Smooth muscle cell (in vitro differentiated cells): ENCODE measurements around the gene LYPD6. TPM values are rescaled to one million over a fixed set of nuclear protein-coding genes. Genes with fewer than 3 reads are reported as not detected.

Source experiments
- DNase-seq: peaks from one replicate; lab custom pipeline; 2025; ENCODE audit not compliant: unreplicated experiment; lab: John Stamatoyannopoulos, UW
- H2AFZ ChIP-seq: fragments of 200-600 bp; sonication (generic); 2 replicates; pipeline ENCODE4 v1.6.0; 2016; ENCODE audit warnings: antibody characterized with exemption, low read depth, mild to moderate bottlenecking
- H3F3A ChIP-seq: fragments of 200-600 bp; sonication (generic); 2 replicates; pipeline ENCODE4 v1.6.0; 2017; ENCODE audit warnings: antibody characterized with exemption, low read depth
- H3K27ac ChIP-seq: fragments of 200-600 bp; sonication (generic); 2 replicates; pipeline ENCODE4 v1.5.1; 2016; ENCODE audit warnings: low read depth, mild to moderate bottlenecking
- H3K27me3 ChIP-seq: fragments of 200-600 bp; sonication (generic); 2 replicates; pipeline ENCODE4 v1.6.1; 2016; ENCODE audit warnings: low read depth, mild to moderate bottlenecking
- H3K36me3 ChIP-seq: fragments of 200-600 bp; sonication (generic); 2 replicates; pipeline ENCODE4 v1.5.1; 2016; ENCODE audit warnings: low read depth
- H3K4me1 ChIP-seq: fragments of 200-600 bp; sonication (generic); 2 replicates; pipeline ENCODE4 v1.5.1; 2016; ENCODE audit warnings: low read depth
- H3K4me2 ChIP-seq: fragments of 200-600 bp; sonication (generic); 2 replicates; pipeline ENCODE4 v1.6.0; 2016; ENCODE audit warnings: mild to moderate bottlenecking
- H3K4me3 ChIP-seq: fragments of 200-600 bp; sonication (generic); 2 replicates; pipeline ENCODE4 v1.5.1; 2016; ENCODE audit warnings: mild to moderate bottlenecking
- H3K79me2 ChIP-seq: fragments of 200-600 bp; sonication (generic); 2 replicates; pipeline ENCODE4 v1.6.0; 2016; ENCODE audit warnings: low read depth, mild to moderate bottlenecking
- H3K9ac ChIP-seq: fragments of 200-600 bp; sonication (generic); 2 replicates; pipeline ENCODE4 v1.6.0; 2016; ENCODE audit warnings: low read depth
- H3K9me3 ChIP-seq: fragments of 200-600 bp; sonication (generic); replicated peaks from 2 replicates; pipeline ENCODE4 v1.5.1; 2016; ENCODE audit warnings: low read depth
- H4K20me1 ChIP-seq: fragments of 200-600 bp; sonication (generic); 2 replicates; pipeline ENCODE4 v1.6.0; 2016; ENCODE audit warnings: low read depth
- WGBS: methylation state at CpG from one replicate; pipeline ENCODE4 v1.1.7; 2016; ENCODE audit warnings: low lambda C conversion rate; 5-methylcytosine and 5-hydroxymethylcytosine counted together
- polyA plus RNA-seq: library from polyadenylated mRNA; unstranded; fragments of >200 nt; fragmentation: Nextera tagmentation; extraction: Ambion mirVana; gene quantifications from 2 replicates; pipeline ENCODE4 v1.2.1, GENCODE V29; 2016
- total RNA-seq: library from RNA; depleted of rRNA; stranded (reverse); fragments of >200 nt; gene quantifications from 2 replicates; pipeline ENCODE4 v1.2.3, GENCODE V29; 2014
- TF ChIP-seq, protein P1 (sequence below): fragments of 200-600 bp; sonication (generic); IDR thresholded peaks from 2 replicates; pipeline ENCODE4 v1.5.1; 2017; ENCODE audit warnings: borderline replicate concordance, mild to moderate bottlenecking, antibody characterized with exemption; ENCODE audit not compliant: insufficient read depth, poor library complexity, severe bottlenecking

Gene LYPD6, protein sequence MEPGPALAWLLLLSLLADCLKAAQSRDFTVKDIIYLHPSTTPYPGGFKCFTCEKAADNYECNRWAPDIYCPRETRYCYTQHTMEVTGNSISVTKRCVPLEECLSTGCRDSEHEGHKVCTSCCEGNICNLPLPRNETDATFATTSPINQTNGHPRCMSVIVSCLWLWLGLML
- 9.3 and 9.8 TPM in 2 replicates for total RNA-seq
- polyA plus RNA-seq = 1.6 and 9.4 TPM in 2 replicates

DNA sequence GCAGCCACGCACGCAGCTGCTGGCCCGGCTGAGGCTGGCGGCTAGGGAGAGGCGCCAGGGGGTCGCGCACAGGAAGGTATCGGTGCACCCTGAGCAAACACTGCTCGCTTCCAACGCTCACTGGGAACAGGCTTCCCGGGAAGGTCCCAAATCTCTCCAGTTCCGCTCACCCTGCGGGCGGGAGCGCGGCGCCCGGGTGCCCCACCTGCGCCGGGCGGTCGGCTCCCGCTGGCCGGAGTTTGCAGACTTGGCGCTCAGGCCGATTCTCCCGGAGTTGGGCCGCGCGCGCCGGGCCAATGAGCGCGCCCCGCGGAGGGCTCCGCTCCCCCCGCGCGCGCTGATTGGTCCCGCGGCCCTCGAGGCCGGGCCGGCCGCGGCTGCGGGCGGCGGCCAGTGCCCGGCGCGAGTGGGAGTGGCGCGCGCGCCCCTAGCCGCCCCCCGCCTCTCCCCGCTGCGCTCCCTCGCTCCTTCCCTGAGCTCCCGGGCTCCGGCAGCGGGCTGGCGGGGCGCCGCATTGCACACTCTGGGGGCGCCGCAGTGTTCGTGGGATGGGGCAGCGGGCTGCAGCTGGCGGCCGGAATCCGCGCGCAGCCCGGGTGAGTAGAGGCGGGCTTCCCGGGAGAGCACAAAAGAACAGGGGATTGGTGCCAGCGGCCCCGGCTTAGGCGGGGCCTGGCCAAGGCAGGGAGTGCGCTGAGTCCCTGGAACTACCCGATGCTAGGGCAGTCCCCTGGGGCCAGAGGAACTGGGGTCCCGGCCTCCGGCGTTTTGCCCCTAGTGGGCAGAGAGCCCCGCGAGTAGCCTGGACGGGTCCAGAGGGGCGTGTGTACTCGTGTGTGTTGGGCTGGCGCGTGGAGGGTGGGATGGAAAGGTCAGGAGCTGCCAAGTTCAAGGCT lies at the start of gene LYPD6:
TSS of gene LYPD6 (plus strand) at position 461 of the 896 bp plus-strand sequence. CDS start 107,122 bp downstream, outside the sequence.
- Histone ChIP-seq H3K4me1 (no peaks in the 10 kb centered on the region), H3K27me3 (peaks cover 39% of the 10 kb centered on the region), H4K20me1 (no peaks in the 10 kb centered on the region), H3K4me3 (peak within 1 kb of the TSS; percentile 85), H3K9ac (no peak within 1 kb of the TSS), H3K79me2 (peaks cover 6% of the 10 kb centered on the region), H3K4me2 (peak within 1 kb of the TSS; percentile 99), H3K9me3 (no peaks in the 10 kb centered on the region), H3K36me3 (no peaks in the 10 kb centered on the region), H3F3A (no peaks in the 10 kb centered on the region), H3K27ac (no peak within 1 kb of the TSS), H2AFZ (peak within 1 kb of the TSS; percentile 98)
- under 1% methylated on average over 82 of the region's 96 CpGs for WGBS
- DNase-seq = peak; percentile 61
- TF ChIP-seq, protein P1, sequence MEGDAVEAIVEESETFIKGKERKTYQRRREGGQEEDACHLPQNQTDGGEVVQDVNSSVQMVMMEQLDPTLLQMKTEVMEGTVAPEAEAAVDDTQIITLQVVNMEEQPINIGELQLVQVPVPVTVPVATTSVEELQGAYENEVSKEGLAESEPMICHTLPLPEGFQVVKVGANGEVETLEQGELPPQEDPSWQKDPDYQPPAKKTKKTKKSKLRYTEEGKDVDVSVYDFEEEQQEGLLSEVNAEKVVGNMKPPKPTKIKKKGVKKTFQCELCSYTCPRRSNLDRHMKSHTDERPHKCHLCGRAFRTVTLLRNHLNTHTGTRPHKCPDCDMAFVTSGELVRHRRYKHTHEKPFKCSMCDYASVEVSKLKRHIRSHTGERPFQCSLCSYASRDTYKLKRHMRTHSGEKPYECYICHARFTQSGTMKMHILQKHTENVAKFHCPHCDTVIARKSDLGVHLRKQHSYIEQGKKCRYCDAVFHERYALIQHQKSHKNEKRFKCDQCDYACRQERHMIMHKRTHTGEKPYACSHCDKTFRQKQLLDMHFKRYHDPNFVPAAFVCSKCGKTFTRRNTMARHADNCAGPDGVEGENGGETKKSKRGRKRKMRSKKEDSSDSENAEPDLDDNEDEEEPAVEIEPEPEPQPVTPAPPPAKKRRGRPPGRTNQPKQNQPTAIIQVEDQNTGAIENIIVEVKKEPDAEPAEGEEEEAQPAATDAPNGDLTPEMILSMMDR = peak; percentile 12

DNA sequence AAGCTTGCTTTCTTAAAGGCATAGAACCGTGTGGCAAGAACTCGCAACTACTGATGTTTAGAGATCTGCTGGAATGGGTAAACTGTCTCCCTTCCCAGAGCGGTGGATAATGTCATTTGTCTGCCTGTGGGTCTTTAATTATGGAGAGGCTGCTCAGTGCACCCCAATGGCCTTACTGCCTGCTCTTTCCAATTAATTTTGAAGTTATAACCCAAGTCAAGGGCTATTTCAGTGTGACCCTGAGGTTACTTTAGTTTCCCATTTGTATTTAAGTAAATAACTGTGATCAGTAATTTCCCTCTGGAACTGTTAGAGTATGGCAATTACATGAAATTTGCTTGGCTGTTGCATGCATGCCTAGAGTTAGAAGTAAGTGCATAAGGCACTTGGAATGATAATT lies 48.9 kb upstream of the LYPD6 start:
- no peak overlapping the region for H2AFZ ChIP-seq
- no peak for DNase-seq
- no peaks in the 10 kb centered on the region for H3K9me3 ChIP-seq
- no peak overlapping the region for H3K4me3 ChIP-seq
- no peak overlapping the region for H3K9ac ChIP-seq
- TF ChIP-seq, protein P1 = no peak
- no peaks in the 10 kb centered on the region for H3K4me1 ChIP-seq
- H3F3A ChIP-seq = no peaks in the 10 kb centered on the region
- no peaks in the 10 kb centered on the region for H3K36me3 ChIP-seq
- WGBS = 85% methylated on average over 3 of the region's 3 CpGs
- no peaks in the 10 kb centered on the region for H4K20me1 ChIP-seq
- H3K27ac ChIP-seq = no peak overlapping the region
- no peak overlapping the region for H3K4me2 ChIP-seq
- no peaks in the 10 kb centered on the region for H3K27me3 ChIP-seq
- no peaks in the 10 kb centered on the region for H3K79me2 ChIP-seq

DNA sequence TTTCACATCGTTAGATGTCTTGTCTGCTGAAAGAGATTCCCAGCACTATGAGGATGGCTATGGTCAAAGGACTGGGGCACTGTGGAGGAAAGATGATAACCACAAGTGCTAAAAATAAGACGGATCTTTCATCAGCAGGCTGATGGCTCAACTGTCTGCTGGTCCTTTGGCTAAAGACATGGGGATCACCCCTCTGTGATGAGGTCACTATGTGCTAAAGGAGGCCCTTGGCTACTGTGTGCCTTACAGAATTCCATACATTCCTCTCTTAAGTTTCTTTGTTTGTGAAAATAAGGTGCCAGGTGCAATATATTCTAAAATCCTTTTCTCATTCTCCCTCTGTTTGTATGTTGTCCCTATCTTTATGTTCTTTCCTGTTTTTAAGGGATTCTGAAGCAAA lies 39.7 kb upstream of the LYPD6 start:
- no peak overlapping the region for H3K4me2 ChIP-seq
- H3K4me1 ChIP-seq = peaks cover 5% of the 10 kb centered on the region
- 32% methylated on average over 2 of the region's 2 CpGs for WGBS
- no peak overlapping the region for H3K4me3 ChIP-seq
- H3K27ac ChIP-seq = no peak overlapping the region
- no peak overlapping the region for H3K9ac ChIP-seq
- H3F3A ChIP-seq = no peaks in the 10 kb centered on the region
- H3K9me3 ChIP-seq = no peaks in the 10 kb centered on the region
- no peak overlapping the region for H2AFZ ChIP-seq
- H3K79me2 ChIP-seq = no peaks in the 10 kb centered on the region
- H4K20me1 ChIP-seq = no peaks in the 10 kb centered on the region
- H3K27me3 ChIP-seq = no peaks in the 10 kb centered on the region
- DNase-seq = no peak
- TF ChIP-seq, protein P1 = no peak
- no peaks in the 10 kb centered on the region for H3K36me3 ChIP-seq
